ENCODE results near the gene CEP95.
"Not testable (repeated sequence)": the region's sequence is repeated elsewhere in the genome, so short reads cannot be mapped to it uniquely, and the experiment has no call there.

DNA sequence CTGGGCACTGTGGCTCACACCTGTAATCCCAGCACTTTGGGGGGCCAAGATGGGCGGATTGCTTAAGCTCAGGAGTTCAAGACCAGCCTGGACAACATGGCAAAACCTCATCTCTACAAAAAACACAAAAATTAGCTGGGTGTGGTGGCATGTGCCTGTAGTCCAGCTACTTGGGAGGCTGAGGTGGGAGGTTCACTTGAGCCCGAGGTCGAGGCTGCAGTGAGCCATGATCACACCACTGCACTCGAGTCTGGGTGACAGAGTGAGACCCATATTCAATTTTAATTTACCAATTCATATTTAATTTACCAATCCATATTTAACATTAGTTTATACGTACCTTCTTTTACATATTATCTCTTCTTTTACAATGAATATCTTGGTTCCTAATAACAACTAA, 11.5 kb upstream of the CEP95 start:
- TF ChIP-seq, protein P1, sequence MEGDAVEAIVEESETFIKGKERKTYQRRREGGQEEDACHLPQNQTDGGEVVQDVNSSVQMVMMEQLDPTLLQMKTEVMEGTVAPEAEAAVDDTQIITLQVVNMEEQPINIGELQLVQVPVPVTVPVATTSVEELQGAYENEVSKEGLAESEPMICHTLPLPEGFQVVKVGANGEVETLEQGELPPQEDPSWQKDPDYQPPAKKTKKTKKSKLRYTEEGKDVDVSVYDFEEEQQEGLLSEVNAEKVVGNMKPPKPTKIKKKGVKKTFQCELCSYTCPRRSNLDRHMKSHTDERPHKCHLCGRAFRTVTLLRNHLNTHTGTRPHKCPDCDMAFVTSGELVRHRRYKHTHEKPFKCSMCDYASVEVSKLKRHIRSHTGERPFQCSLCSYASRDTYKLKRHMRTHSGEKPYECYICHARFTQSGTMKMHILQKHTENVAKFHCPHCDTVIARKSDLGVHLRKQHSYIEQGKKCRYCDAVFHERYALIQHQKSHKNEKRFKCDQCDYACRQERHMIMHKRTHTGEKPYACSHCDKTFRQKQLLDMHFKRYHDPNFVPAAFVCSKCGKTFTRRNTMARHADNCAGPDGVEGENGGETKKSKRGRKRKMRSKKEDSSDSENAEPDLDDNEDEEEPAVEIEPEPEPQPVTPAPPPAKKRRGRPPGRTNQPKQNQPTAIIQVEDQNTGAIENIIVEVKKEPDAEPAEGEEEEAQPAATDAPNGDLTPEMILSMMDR (IDR thresholded peaks at IDR 0.05 in 4 of 5, conservative IDR thresholded peaks at IDR 0.05 in 1 of 5), result not testable (repeated sequence)
- not testable (repeated sequence) for TF ChIP-seq POLR2A (IDR thresholded peaks at IDR 0.05)
